ENCODE results near the gene OTOP3. TPM values are rescaled to one million over a fixed set of nuclear protein-coding genes. Genes with fewer than 3 reads are reported as not detected.

The OTOP3 gene
- total RNA-seq, 1 experiment from 2014 or later, result not detected

GRCh38 chr17:74972107-74972972 is 36.6 kb downstream of the OTOP3 start, which contains the start of gene HID1:
Gene HID1, minus strand, starts transcription at chr17:74972759. Its CDS starts 103 bp downstream, at chr17:74972656.
- ChIA-PET POLR2A (ENCODE audit: unreplicated experiment) (interaction anchor here (0.6 to 1.5 kb wide), 6 partner anchors 8 to 39 kb away, joined by 3 to 11 read pairs (median 4); partner anchors contain the start of gene CDR2L), CTCF (interaction anchor here (0.5 to 1.2 kb wide), 7 partner anchors 11 to 229 kb away, joined by 3 to 5 read pairs (median 3); no protein-coding TSS in a partner anchor)
- Histone ChIP-seq H3K4me2 (ENCODE audit: low read length) (peak within 1 kb of the TSS; percentile 96), H3K4me1 (ENCODE audit: insufficient read depth, low read length) (peaks cover 36% of the 10 kb centered on the region), H3K36me3 (ENCODE audit: low read depth, low read length) (no peaks in the 10 kb centered on the region), H3K9me2 (replicated peaks; ENCODE audit: low read length) (no peaks in the 10 kb centered on the region), H3K27ac (ENCODE audit: low read length) (peak within 1 kb of the TSS; percentile 15), H3K79me2 (ENCODE audit: low read length) (peaks cover 21% of the 10 kb centered on the region), H3K4me3 (ENCODE audit: low read length) (peak within 1 kb of the TSS; percentile 90), H2AFZ (ENCODE audit: low read length) (peak within 1 kb of the TSS; percentile 87), H3K9ac (ENCODE audit: low read length) (peak within 1 kb of the TSS; percentile 61), H4K20me1 (ENCODE audit: low read length) (no peaks in the 10 kb centered on the region), H3K27me3 (ENCODE audit: low read length) (no peaks in the 10 kb centered on the region), H3F3A (ENCODE audit: low read length, unreplicated experiment) (no peaks in the 10 kb centered on the region), H3K9me3 (ENCODE audit: low read length) (no peaks in the 10 kb centered on the region)
- ATAC-seq (peak; percentile 85), DNase-seq (peak; percentile 88)
- BruUV-seq (replicated peaks), result no TSS peak
- intact Hi-C loops (cut with micrococcal nuclease), result loop anchor here (2.0 kb wide), 1 partner anchor 62 kb away; no protein-coding TSS in a partner anchor
- TF ChIP-seq EZH2 (IDR thresholded peaks at IDR 0.05; ENCODE audit: low read length, unreplicated experiment) (no peak), CTCF (conservative IDR thresholded peaks at IDR 0.05; ENCODE audit: low read depth, low read length) (no peak), EZH2phosphoT487 (IDR thresholded peaks at IDR 0.05; ENCODE audit: borderline replicate concordance, low read length) (no peak)

GRCh38 chr17:74972973-74973328 is 37.3 kb downstream of the OTOP3 start:
- Histone ChIP-seq H2AFZ (ENCODE audit: low read length) (peak overlapping the region; percentile 58), H3F3A (ENCODE audit: low read length, unreplicated experiment) (no peaks in the 10 kb centered on the region), H3K4me3 (ENCODE audit: low read length) (peak overlapping the region; percentile 90), H3K4me1 (ENCODE audit: insufficient read depth, low read length) (peaks cover 34% of the 10 kb centered on the region), H3K4me2 (ENCODE audit: low read length) (peak overlapping the region; percentile 96), H3K9me3 (ENCODE audit: low read length) (no peaks in the 10 kb centered on the region), H3K27me3 (ENCODE audit: low read length) (no peaks in the 10 kb centered on the region), H3K27ac (ENCODE audit: low read length) (no peak overlapping the region), H3K79me2 (ENCODE audit: low read length) (peaks cover 21% of the 10 kb centered on the region), H3K9ac (ENCODE audit: low read length) (no peak overlapping the region), H3K36me3 (ENCODE audit: low read depth, low read length) (no peaks in the 10 kb centered on the region), H3K9me2 (replicated peaks; ENCODE audit: low read length) (no peaks in the 10 kb centered on the region), H4K20me1 (ENCODE audit: low read length) (no peaks in the 10 kb centered on the region)
- ChIA-PET CTCF (interaction anchor here (0.6 to 1.2 kb wide), 6 partner anchors 11 to 229 kb away, joined by 3 to 5 read pairs (median 4); no protein-coding TSS in a partner anchor), POLR2A (ENCODE audit: unreplicated experiment) (interaction anchor here (0.6 to 1.5 kb wide), 5 partner anchors 7 to 39 kb away, joined by 3 to 11 read pairs (median 4); partner anchors contain the start of gene CDR2L)
- TSS peak; percentile 83 for BruUV-seq (replicated peaks)
- intact Hi-C loops (cut with micrococcal nuclease), result loop anchor here (2.0 kb wide), 1 partner anchor 62 kb away; no protein-coding TSS in a partner anchor
- TF ChIP-seq EZH2phosphoT487 (IDR thresholded peaks at IDR 0.05; ENCODE audit: borderline replicate concordance, low read length) (no peak), EZH2 (IDR thresholded peaks at IDR 0.05; ENCODE audit: low read length, unreplicated experiment) (no peak), CTCF (conservative IDR thresholded peaks at IDR 0.05; ENCODE audit: low read depth, low read length) (no peak)
- no peak; the same call in 1 of the 2 replicates for ATAC-seq
- DNase-seq, result no peak

All from PC-3 (cell line).